NK-92 (cell line): Measurements from ENCODE around the gene PAX8.
"Not testable (repeated sequence)": the region's sequence is repeated elsewhere in the genome, so short reads cannot be mapped to it uniquely, and the experiment has no call there.

ENCODE experiments used
- DNase-seq: peaks from one replicate; lab custom pipeline; 2025; ENCODE audit not compliant: unreplicated experiment; lab: John Stamatoyannopoulos, UW

PAX8 gene

GRCh38 chr2:113278742-113279139, at the start of gene PAX8:
TSS of gene PAX8 (minus strand) at chr2:113278921. CDS start at chr2:113278394, 527 bp downstream.
- no peak for DNase-seq

- no peak for DNase-seq
Observed at GRCh38 chr2:113328043-113328442, 49.3 kb upstream of the PAX8 start.

- not testable (repeated sequence) for DNase-seq
Observed at GRCh38 chr2:113325161-113325731, 46.5 kb upstream of the PAX8 start.

- no peak for DNase-seq
Observed at GRCh38 chr2:113324684-113325160, 46.0 kb upstream of the PAX8 start.

- not testable (repeated sequence) for DNase-seq
Observed at GRCh38 chr2:113323129-113323528, 44.4 kb upstream of the PAX8 start.

- not testable (repeated sequence) for DNase-seq
Observed at GRCh38 chr2:113320106-113320505, 41.4 kb upstream of the PAX8 start.

- not testable (repeated sequence) for DNase-seq
Observed at GRCh38 chr2:113318941-113319340, 40.2 kb upstream of the PAX8 start.

GRCh38 chr2:113316085-113316484, 37.4 kb upstream of the PAX8 start:
- DNase-seq = no peak

GRCh38 chr2:113314663-113315062, 35.9 kb upstream of the PAX8 start:
- DNase-seq = not testable (repeated sequence)

- DNase-seq = not testable (repeated sequence)
Observed at GRCh38 chr2:113314176-113314575, 35.5 kb upstream of the PAX8 start.

GRCh38 chr2:113311781-113312180, 33.1 kb upstream of the PAX8 start:
- DNase-seq = not testable (repeated sequence)

GRCh38 chr2:113311191-113311590, 32.5 kb upstream of the PAX8 start:
- DNase-seq = not testable (repeated sequence)

- no peak for DNase-seq
Observed at GRCh38 chr2:113309655-113310387, 31.1 kb upstream of the PAX8 start.

- DNase-seq = not testable (repeated sequence)
Observed at GRCh38 chr2:113308784-113309183, 30.1 kb upstream of the PAX8 start.

GRCh38 chr2:113306207-113306606, 27.5 kb upstream of the PAX8 start:
- DNase-seq = not testable (repeated sequence)

- not testable (repeated sequence) for DNase-seq
Observed at GRCh38 chr2:113305749-113306148, 27.0 kb upstream of the PAX8 start.

GRCh38 chr2:113305146-113305545, 26.4 kb upstream of the PAX8 start:
- no peak for DNase-seq

GRCh38 chr2:113304702-113305101, 26.0 kb upstream of the PAX8 start:
- DNase-seq = no peak

GRCh38 chr2:113302216-113302980, 23.7 kb upstream of the PAX8 start:
- DNase-seq = not testable (repeated sequence)

- DNase-seq = no peak
Observed at GRCh38 chr2:113300281-113300680, 21.6 kb upstream of the PAX8 start.

GRCh38 chr2:113298176-113298575, 19.5 kb upstream of the PAX8 start:
- no peak for DNase-seq

- not testable (repeated sequence) for DNase-seq
Observed at GRCh38 chr2:113297590-113297989, 18.9 kb upstream of the PAX8 start.
